Fibroblast of pulmonary artery (primary cell): ENCODE measurements around the gene CNIH3.

Experiments
- DNase-seq: peaks from one replicate; pipeline ENCODE4 v3.0.0-alpha.2; 2010; ENCODE audit warnings: low read depth
- H3K4me3 ChIP-seq: replicated peaks from 2 replicates; pipeline ENCODE4 v1.5.1; 2011; ENCODE audit warnings: low read depth, mild to moderate bottlenecking, control low read depth, low read length, moderate library complexity
- TF ChIP-seq, protein P1 (sequence below): IDR thresholded peaks from 2 replicates; pipeline ENCODE4 v1.5.1; 2011; ENCODE audit warnings: mild to moderate bottlenecking, control low read depth, low read length, inconsistent platforms; ENCODE audit errors: missing control alignments

The CNIH3 gene

GRCh38 chr1:224784265-224785039 is 168.3 kb downstream of the CNIH3 start:
- peak; percentile 10 for DNase-seq
- TF ChIP-seq, protein P1, sequence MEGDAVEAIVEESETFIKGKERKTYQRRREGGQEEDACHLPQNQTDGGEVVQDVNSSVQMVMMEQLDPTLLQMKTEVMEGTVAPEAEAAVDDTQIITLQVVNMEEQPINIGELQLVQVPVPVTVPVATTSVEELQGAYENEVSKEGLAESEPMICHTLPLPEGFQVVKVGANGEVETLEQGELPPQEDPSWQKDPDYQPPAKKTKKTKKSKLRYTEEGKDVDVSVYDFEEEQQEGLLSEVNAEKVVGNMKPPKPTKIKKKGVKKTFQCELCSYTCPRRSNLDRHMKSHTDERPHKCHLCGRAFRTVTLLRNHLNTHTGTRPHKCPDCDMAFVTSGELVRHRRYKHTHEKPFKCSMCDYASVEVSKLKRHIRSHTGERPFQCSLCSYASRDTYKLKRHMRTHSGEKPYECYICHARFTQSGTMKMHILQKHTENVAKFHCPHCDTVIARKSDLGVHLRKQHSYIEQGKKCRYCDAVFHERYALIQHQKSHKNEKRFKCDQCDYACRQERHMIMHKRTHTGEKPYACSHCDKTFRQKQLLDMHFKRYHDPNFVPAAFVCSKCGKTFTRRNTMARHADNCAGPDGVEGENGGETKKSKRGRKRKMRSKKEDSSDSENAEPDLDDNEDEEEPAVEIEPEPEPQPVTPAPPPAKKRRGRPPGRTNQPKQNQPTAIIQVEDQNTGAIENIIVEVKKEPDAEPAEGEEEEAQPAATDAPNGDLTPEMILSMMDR = no peak
- H3K4me3 ChIP-seq = no peak overlapping the region

DNA sequence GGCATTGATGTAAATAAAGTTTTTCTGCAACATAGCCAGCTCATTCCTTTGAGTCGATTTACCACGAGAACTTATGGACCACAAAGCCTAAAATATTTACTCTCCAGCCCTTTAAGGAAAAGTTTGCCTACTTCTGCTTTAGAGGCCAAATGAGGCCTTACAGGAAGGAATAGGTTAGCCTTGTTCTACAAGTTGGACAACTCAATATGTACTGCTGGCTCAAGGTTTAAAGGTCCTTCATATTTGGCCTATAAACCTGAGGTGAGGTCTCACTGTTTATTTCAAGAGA is 168.9 kb downstream of the CNIH3 start:
- DNase-seq = no peak
- H3K4me3 ChIP-seq = no peak overlapping the region
- TF ChIP-seq, protein P1 = no peak

DNA sequence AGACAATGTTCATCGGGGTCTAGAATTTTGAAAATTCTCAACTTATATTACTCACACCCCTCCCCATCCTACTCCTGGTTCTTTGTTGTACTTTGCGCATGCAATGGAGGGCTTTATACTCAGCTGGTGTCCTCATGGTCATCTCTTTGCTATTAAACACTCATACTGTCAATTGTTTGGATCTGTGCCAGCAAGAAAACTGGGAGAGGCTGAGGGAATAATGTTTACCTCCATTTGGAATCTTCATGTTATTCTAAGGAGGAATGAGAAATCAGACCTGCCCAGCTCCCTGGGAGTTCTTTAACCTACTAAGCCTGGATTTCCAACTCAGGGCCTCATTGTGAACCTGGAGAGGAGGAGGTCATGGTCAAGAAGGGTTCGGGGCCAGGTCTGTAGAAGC is 169.5 kb downstream of the CNIH3 start:
- TF ChIP-seq, protein P1 = no peak
- H3K4me3 ChIP-seq = no peak overlapping the region
- DNase-seq = no peak

- DNase-seq = no peak
- TF ChIP-seq, protein P1 = no peak
Measured at GRCh38 chr1:224786533-224787250, 170.6 kb downstream of the CNIH3 start.

GRCh38 chr1:224789311-224789710 is 173.2 kb downstream of the CNIH3 start:
- DNase-seq = no peak
- no peak overlapping the region for H3K4me3 ChIP-seq
- TF ChIP-seq, protein P1 = no peak

More at GRCh38 chr1:224786533-224787250, 170.6 kb downstream of the CNIH3 start:
- no peak overlapping the region for H3K4me3 ChIP-seq
